Keratinocyte (primary cell): ENCODE results near the gene LPIN1. TPM values are rescaled to one million over a fixed set of nuclear protein-coding genes. Genes with fewer than 3 reads are reported as not detected.

Experiments
- DNase-seq: peaks from one replicate; pipeline ENCODE4 v3.0.0-alpha.2; 2011; ENCODE audit warnings: low read depth, missing footprints, low spot score
- FAIRE-seq: peaks from 2 replicates; lab custom pipeline; 2011; peaks lifted over from hg19 to GRCh38; lab: Jason Lieb, UNC
- H2AFZ ChIP-seq: 2 replicates; pipeline ENCODE4 v1.6.0; 2012; ENCODE audit warnings: low read length, control low read depth, inconsistent platforms; ENCODE audit not compliant: control insufficient read depth
- H3K27ac ChIP-seq: 2 replicates; pipeline ENCODE4 v1.5.1; 2011; ENCODE audit warnings: low read length; ENCODE audit not compliant: control insufficient read depth, insufficient read depth
- H3K27me3 ChIP-seq: 3 replicates; pipeline ENCODE4 v1.6.0; 2011; ENCODE audit warnings: low read length; ENCODE audit not compliant: control insufficient read depth, insufficient read depth; ENCODE audit errors: extremely low read depth
- H3K36me3 ChIP-seq, 2 experiments: 2 replicates in 1 of 2; 3 replicates in 1 of 2; pipeline ENCODE4 v1.5.1; 2011; ENCODE audit warnings: low read length in 2 of 2, mild to moderate bottlenecking in 1 of 2; ENCODE audit not compliant: control insufficient read depth in 2 of 2, insufficient read depth in 2 of 2; ENCODE audit errors: extremely low read depth in 1 of 2
- H3K4me1 ChIP-seq: 3 replicates; pipeline ENCODE4 v1.5.1; 2011; ENCODE audit warnings: low read length; ENCODE audit not compliant: control insufficient read depth, insufficient read depth; ENCODE audit errors: extremely low read depth
- H3K4me2 ChIP-seq: 3 replicates; pipeline ENCODE4 v1.6.0; 2011; ENCODE audit warnings: low read depth, low read length; ENCODE audit not compliant: control insufficient read depth, insufficient read depth; ENCODE audit errors: extremely low read depth
- H3K4me3 ChIP-seq, 3 experiments: fragments of 200-600 bp in 1 of 3; sonication (generic) in 1 of 3; 2 replicates in 2 of 3; 3 replicates in 1 of 3; pipeline ENCODE4 v1.5.1; 2011 to 2016; ENCODE audit warnings: low read length in 3 of 3, mild to moderate bottlenecking in 3 of 3, control low read depth in 2 of 3, inconsistent platforms in 1 of 3, low read depth in 1 of 3, mixed read lengths in 1 of 3, mixed run types in 1 of 3, moderate library complexity in 1 of 3; ENCODE audit not compliant: control insufficient read depth in 2 of 3, insufficient read depth in 2 of 3; ENCODE audit errors: extremely low read depth in 1 of 3
- H3K79me2 ChIP-seq: 2 replicates; pipeline ENCODE4 v1.6.0; 2012; ENCODE audit warnings: low read length; ENCODE audit not compliant: control insufficient read depth, insufficient read depth
- H3K9ac ChIP-seq: 3 replicates; pipeline ENCODE4 v1.6.0; 2011; ENCODE audit warnings: low read length; ENCODE audit not compliant: control insufficient read depth, insufficient read depth; ENCODE audit errors: extremely low read depth
- H3K9me1 ChIP-seq: 3 replicates; pipeline ENCODE4 v1.6.0; 2011; ENCODE audit warnings: low read length; ENCODE audit not compliant: control insufficient read depth, insufficient read depth; ENCODE audit errors: extremely low read depth
- H3K9me3 ChIP-seq: 2 replicates; pipeline ENCODE4 v1.5.1; 2012; ENCODE audit warnings: low read depth, low read length; ENCODE audit not compliant: control insufficient read depth
- H4K20me1 ChIP-seq: 3 replicates; pipeline ENCODE4 v1.6.0; 2011; ENCODE audit warnings: low read length; ENCODE audit not compliant: control insufficient read depth, insufficient read depth; ENCODE audit errors: extremely low read depth
- EZH2 ChIP-seq: IDR thresholded peaks from one replicate; pipeline ENCODE4 v1.6.1; 2012; ENCODE audit warnings: inconsistent platforms, mild to moderate bottlenecking, low read length, moderate library complexity
- dilution Hi-C: fragments of 300-500 bp; cut with MboI; formaldehyde crosslinking; loops from one replicate; pipeline ENCODE4 v1.7.0; 2020; ENCODE audit warnings: low sequenced_read_pairs; ENCODE audit not compliant: extremely low pct_ligation_motif_present
- polyA plus RNA-seq, 5 experiments: library from polyadenylated mRNA; depleted of rRNA in 3 of 5; stranded (reverse) in 3 of 5; stranded (forward) in 1 of 5; unstranded in 1 of 5; fragments of >200 nt; gene quantifications; 1 replicate in 1 of 5; 2 replicates in 3 of 5; 3 replicates in 1 of 5; pipeline versions ENCODE4 v1.2.1 to v1.2.3, GENCODE V29; 2011 to 2012; ENCODE audit warnings: missing spikeins in 2 of 5, low read depth in 1 of 5, low replicate concordance in 1 of 5
- TF ChIP-seq, protein P1 (sequence below), 3 experiments: IDR thresholded peaks in 1 of 3; conservative IDR thresholded peaks in 1 of 3; optimal IDR thresholded peaks in 1 of 3; 2 replicates in 2 of 3; 3 replicates in 1 of 3; pipeline versions ENCODE3 to v1.5.1; 2011; ENCODE audit warnings: low read length in 3 of 3, mild to moderate bottlenecking in 3 of 3, moderate library complexity in 2 of 3, control low read depth in 1 of 3, inconsistent platforms in 1 of 3; ENCODE audit not compliant: insufficient read depth in 2 of 3; ENCODE audit errors: extremely low read depth in 1 of 3

The LPIN1 gene
- polyA plus RNA-seq, 1 donor (not counting 4 experiments of a cell fraction or from before 2014, with no cell fraction given) = 79.6 TPM

DNA sequence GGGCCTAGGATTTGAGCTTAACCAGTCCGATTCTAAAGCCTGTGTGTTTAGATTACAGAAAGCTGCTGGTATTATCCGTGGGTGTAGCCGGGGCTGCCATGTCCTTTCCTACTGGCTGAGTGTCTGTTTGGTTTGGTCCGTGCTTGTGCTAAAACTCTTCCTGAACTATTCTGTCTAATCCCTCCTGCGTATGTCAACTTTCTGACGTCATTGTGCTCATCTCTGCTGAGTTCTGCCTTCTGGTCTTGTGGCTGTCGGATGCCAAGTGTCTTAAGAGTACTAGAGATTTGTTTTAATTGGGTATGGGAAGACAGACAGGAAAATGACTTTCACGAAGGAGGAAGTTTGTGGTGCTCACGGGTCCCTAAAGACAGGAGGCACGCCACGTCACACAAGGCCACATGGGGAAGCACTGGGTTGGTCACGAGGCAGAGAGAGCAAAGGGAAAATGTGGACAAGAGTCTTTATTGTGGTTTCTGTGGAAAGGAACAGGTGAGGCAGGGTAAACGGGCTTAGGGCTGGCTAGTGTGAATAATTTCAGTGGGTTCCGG, 44.6 kb upstream of the LPIN1 start:
- H3K4me2 ChIP-seq = no peak overlapping the region
- peaks cover 1% of the 10 kb centered on the region for H3K9me3 ChIP-seq
- no peaks in the 10 kb centered on the region for H4K20me1 ChIP-seq
- no peaks in the 10 kb centered on the region for H3K36me3 ChIP-seq
- no peak for TF ChIP-seq EZH2
- TF ChIP-seq, protein P1, sequence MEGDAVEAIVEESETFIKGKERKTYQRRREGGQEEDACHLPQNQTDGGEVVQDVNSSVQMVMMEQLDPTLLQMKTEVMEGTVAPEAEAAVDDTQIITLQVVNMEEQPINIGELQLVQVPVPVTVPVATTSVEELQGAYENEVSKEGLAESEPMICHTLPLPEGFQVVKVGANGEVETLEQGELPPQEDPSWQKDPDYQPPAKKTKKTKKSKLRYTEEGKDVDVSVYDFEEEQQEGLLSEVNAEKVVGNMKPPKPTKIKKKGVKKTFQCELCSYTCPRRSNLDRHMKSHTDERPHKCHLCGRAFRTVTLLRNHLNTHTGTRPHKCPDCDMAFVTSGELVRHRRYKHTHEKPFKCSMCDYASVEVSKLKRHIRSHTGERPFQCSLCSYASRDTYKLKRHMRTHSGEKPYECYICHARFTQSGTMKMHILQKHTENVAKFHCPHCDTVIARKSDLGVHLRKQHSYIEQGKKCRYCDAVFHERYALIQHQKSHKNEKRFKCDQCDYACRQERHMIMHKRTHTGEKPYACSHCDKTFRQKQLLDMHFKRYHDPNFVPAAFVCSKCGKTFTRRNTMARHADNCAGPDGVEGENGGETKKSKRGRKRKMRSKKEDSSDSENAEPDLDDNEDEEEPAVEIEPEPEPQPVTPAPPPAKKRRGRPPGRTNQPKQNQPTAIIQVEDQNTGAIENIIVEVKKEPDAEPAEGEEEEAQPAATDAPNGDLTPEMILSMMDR (optimal IDR thresholded peaks at IDR 0.05 in 1 of 3, IDR thresholded peaks at IDR 0.05 in 1 of 3, conservative IDR thresholded peaks at IDR 0.05 in 1 of 3; ENCODE audit: extremely low read depth in 1 of 3, insufficient read depth in 2 of 3, low read length in 3 of 3) = no peak
- no peak overlapping the region for H2AFZ ChIP-seq
- H3K79me2 ChIP-seq = no peaks in the 10 kb centered on the region
- no peak overlapping the region for H3K27ac ChIP-seq
- H3K9ac ChIP-seq = no peak overlapping the region
- FAIRE-seq (no peak), DNase-seq (no peak)
- no peaks in the 10 kb centered on the region for H3K9me1 ChIP-seq
- no peaks in the 10 kb centered on the region for H3K27me3 ChIP-seq
- dilution Hi-C loops = no loop called here
- H3K4me3 ChIP-seq = no peak overlapping the region
- peaks cover 26% of the 10 kb centered on the region for H3K4me1 ChIP-seq

DNA sequence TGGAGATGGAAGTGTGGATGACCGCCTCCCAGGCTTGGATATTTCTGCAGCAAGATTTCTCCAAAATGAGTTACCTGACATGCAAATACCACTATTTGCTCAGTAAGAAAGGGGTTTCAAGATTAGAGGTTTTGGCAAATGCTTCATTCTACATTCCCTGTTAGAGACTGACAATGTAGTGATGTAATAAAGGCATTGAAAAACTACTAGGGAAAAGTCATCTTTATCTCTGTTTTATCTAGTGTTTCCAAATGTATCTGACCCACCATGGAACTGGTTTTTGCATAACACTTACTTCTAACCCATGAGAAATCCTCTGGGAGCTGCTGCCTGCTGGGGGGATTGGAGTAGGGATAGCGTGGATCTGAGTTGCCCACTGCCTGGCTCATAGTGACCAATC, 43.5 kb upstream of the LPIN1 start:
- no peak for TF ChIP-seq EZH2
- TF ChIP-seq, protein P1 (optimal IDR thresholded peaks at IDR 0.05 in 1 of 3, IDR thresholded peaks at IDR 0.05 in 1 of 3, conservative IDR thresholded peaks at IDR 0.05 in 1 of 3; ENCODE audit: extremely low read depth in 1 of 3, insufficient read depth in 2 of 3, low read length in 3 of 3) = no peak
- Histone ChIP-seq H4K20me1 (no peaks in the 10 kb centered on the region), H3K79me2 (no peaks in the 10 kb centered on the region), H3K4me1 (peaks cover 15% of the 10 kb centered on the region), H3K9ac (no peak overlapping the region), H3K27me3 (no peaks in the 10 kb centered on the region), H3K36me3 (no peaks in the 10 kb centered on the region), H3K9me3 (peaks cover 1% of the 10 kb centered on the region), H3K9me1 (no peaks in the 10 kb centered on the region), H3K27ac (no peak overlapping the region), H2AFZ (no peak overlapping the region), H3K4me3 (no peak overlapping the region), H3K4me2 (no peak overlapping the region)
- dilution Hi-C loops = no loop called here
- FAIRE-seq (no peak), DNase-seq (no peak)
